Activated CD8-positive, alpha-beta memory T cell treated with anti-CD3 and anti-CD28 coated beads, Interleukin-2, amount 10 ng/mL, durations not matched to agents 7 days and 5 days (primary cell): Measurements from ENCODE around the gene PRR35. TPM values are rescaled to one million over a fixed set of nuclear protein-coding genes. Genes with fewer than 3 reads are reported as not detected.

Source experiments
- ATAC-seq: fragments of 150-1000 bp; cut with Tn5 transposase; one replicate; pipeline ENCODE4 v1.10.0; 2021; ENCODE audit warnings: moderate library complexity
- CTCF ChIA-PET: fragments of 350-600 bp; sonication (Branson Sonifier 250); formaldehyde crosslinking; loops from one replicate; lab custom pipeline; 2021; ENCODE audit warnings: antibody characterized with exemption; lab: Charles Lee
- DNase-seq: peaks from one replicate; pipeline ENCODE4 v3.0.0-alpha.2; 2020
- H3K27ac Mint-ChIP-seq: one replicate; pipeline ENCODE4 v1.8.0; 2021; ENCODE audit warnings: mild to moderate bottlenecking, mixed read lengths
- H3K27me3 Mint-ChIP-seq: one replicate; pipeline ENCODE4 v1.8.0; 2021; ENCODE audit warnings: mixed read lengths
- H3K36me3 Mint-ChIP-seq: one replicate; pipeline ENCODE4 v1.8.0; 2021; ENCODE audit warnings: mild to moderate bottlenecking, mixed read lengths
- H3K4me1 Mint-ChIP-seq: one replicate; pipeline ENCODE4 v1.8.0; 2021; ENCODE audit warnings: mixed read lengths
- H3K4me3 Mint-ChIP-seq: one replicate; pipeline ENCODE4 v1.8.0; 2021; ENCODE audit warnings: mild to moderate bottlenecking, moderate library complexity, mixed read lengths
- H3K9me3 Mint-ChIP-seq: one replicate; pipeline ENCODE4 v1.8.0; 2022; ENCODE audit warnings: low read depth, mixed read lengths
- total RNA-seq, 2 experiments: library from RNA; stranded (reverse); gene quantifications; one replicate each; pipeline ENCODE4 v1.2.3, GENCODE V29; 2021

The PRR35 gene
- total RNA-seq: not detected

- ATAC-seq (no peak), DNase-seq (no peak)
- H3K9me3 Mint-ChIP-seq: no peaks in the 10 kb centered on the region
- no peaks in the 10 kb centered on the region for H3K36me3 Mint-ChIP-seq
- CTCF ChIA-PET: no interaction called here
- peaks cover 17% of the 10 kb centered on the region for H3K27me3 Mint-ChIP-seq
- H3K4me3 Mint-ChIP-seq: no peak within 1 kb of the TSS
- no peak within 1 kb of the TSS for H3K27ac Mint-ChIP-seq
- H3K4me1 Mint-ChIP-seq: no peaks in the 10 kb centered on the region
Observed at GRCh38 chr16:560204-560700, at the start of gene PRR35. Gene PRR35 (plus strand): TSS chr16:560394. CDS start chr16:563295, 2,901 bp downstream.

GRCh38 chr16:512802-513201 lies 47.4 kb upstream of the PRR35 start:
- CTCF ChIA-PET: no interaction called here
- H3K4me1 Mint-ChIP-seq: peaks cover 5% of the 10 kb centered on the region
- H3K36me3 Mint-ChIP-seq: no peaks in the 10 kb centered on the region
- H3K4me3 Mint-ChIP-seq: no peak overlapping the region
- no peak for ATAC-seq
- DNase-seq: no peak
- no peaks in the 10 kb centered on the region for H3K27me3 Mint-ChIP-seq
- no peaks in the 10 kb centered on the region for H3K9me3 Mint-ChIP-seq
- no peak overlapping the region for H3K27ac Mint-ChIP-seq

DNA sequence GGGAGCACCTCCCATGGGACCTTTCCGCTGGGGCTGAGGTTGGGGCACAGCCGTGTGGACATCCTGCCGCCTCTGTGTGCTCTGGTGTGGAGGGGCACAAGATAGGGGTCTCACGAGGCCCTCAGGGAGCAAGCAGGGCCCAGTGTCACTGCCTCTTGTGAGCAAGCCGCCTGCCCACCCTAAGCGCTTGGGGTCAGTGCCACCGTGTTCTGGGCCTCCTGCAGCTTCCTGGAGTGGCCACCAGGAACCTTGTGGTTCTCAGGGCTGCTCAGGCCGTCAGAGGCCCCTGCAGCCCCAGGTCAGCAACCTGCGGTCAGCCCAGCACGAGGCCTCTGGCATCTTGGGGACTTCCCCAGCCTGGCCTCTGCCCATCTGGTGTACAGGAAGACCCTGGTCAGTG lies 46.2 kb upstream of the PRR35 start:
- Mint-ChIP-seq H3K27me3 (no peaks in the 10 kb centered on the region), H3K4me3 (no peak overlapping the region), H3K4me1 (peaks cover 5% of the 10 kb centered on the region), H3K36me3 (no peaks in the 10 kb centered on the region), H3K9me3 (no peaks in the 10 kb centered on the region), H3K27ac (no peak overlapping the region)
- DNase-seq (no peak), ATAC-seq (no peak)
- CTCF ChIA-PET: no interaction called here

GRCh38 chr16:515175-515938 lies 44.8 kb upstream of the PRR35 start:
- H3K9me3 Mint-ChIP-seq: no peaks in the 10 kb centered on the region
- H3K27me3 Mint-ChIP-seq: no peaks in the 10 kb centered on the region
- no peak for ATAC-seq
- no peak overlapping the region for H3K27ac Mint-ChIP-seq
- DNase-seq: no peak
- no peak overlapping the region for H3K4me3 Mint-ChIP-seq
- H3K4me1 Mint-ChIP-seq: no peaks in the 10 kb centered on the region
- no peaks in the 10 kb centered on the region for H3K36me3 Mint-ChIP-seq
- CTCF ChIA-PET: interaction anchor here (1.3 kb wide), 1 partner anchor 12 kb away, joined by 4 read pairs; the partner anchor contains the start of gene CAPN15

DNA sequence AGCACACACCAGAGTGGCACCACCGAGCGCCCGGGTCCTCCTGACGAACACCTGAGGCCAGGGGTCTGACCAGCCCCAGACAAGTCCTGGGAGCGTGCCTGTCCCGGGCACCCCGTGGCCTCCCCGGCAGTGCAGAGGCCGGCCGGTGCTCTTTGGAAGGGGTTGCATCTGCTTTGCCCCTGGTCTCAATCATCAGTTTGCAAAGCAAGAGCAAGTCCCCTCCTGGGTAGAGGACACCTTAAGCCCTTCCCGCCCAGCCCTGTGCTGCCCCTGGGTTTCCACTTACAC lies 44.3 kb upstream of the PRR35 start:
- no peaks in the 10 kb centered on the region for H3K9me3 Mint-ChIP-seq
- DNase-seq (no peak), ATAC-seq (no peak)
- H3K4me1 Mint-ChIP-seq: no peaks in the 10 kb centered on the region
- H3K27me3 Mint-ChIP-seq: no peaks in the 10 kb centered on the region
- no peak overlapping the region for H3K4me3 Mint-ChIP-seq
- no peak overlapping the region for H3K27ac Mint-ChIP-seq
- H3K36me3 Mint-ChIP-seq: no peaks in the 10 kb centered on the region
- CTCF ChIA-PET: no interaction called here

DNA sequence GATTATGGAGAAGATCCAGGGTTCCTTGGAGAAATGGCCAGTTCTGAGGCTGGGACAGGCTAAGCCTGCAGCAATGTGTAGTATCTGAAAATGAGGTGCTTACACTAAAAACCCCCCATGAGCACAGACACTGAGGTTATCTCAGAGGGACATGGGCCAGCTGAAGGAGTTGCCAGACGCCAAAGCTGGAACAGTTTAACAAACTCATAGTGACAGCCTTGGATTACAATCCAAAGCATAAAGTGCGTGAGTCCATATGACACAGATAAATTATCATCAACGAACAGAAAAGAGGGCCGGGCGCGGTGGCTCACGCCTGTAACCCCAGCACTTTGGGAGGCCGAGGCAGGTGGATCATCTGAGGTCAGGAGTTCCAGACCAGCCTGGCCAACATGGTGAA lies 43.9 kb upstream of the PRR35 start:
- Mint-ChIP-seq H3K36me3 (no peaks in the 10 kb centered on the region), H3K4me3 (no peak overlapping the region), H3K27me3 (no peaks in the 10 kb centered on the region), H3K27ac (no peak overlapping the region), H3K9me3 (no peaks in the 10 kb centered on the region), H3K4me1 (no peaks in the 10 kb centered on the region)
- CTCF ChIA-PET: no interaction called here
- no peak for ATAC-seq
- DNase-seq: no peak

GRCh38 chr16:518858-519257 lies 41.3 kb upstream of the PRR35 start:
- Mint-ChIP-seq H3K4me3 (no peak overlapping the region), H3K36me3 (no peaks in the 10 kb centered on the region), H3K9me3 (no peaks in the 10 kb centered on the region), H3K4me1 (peaks cover 6% of the 10 kb centered on the region), H3K27ac (no peak overlapping the region), H3K27me3 (no peaks in the 10 kb centered on the region)
- ATAC-seq (no peak), DNase-seq (no peak)
- CTCF ChIA-PET: no interaction called here

DNA sequence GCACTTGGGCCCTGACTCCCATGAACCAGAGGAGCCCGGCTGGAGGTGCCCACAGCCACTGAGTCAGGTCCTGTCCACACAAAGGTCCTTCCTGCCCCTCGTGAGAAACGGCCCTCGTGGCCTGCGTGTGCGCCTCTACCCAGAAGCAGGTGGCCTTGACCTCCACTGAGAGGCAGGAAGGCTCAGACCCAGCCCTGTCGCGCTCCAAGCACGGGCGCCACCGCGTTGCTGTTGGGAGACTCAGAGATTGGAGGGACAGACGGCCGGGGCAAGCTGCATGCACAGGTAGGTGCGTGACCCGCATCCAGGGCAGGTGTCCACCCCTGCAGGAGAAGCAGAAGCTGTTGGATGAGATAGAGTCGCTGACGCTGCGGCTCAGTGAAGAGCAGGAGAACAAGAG lies 40.8 kb upstream of the PRR35 start:
- DNase-seq (no peak), ATAC-seq (no peak)
- no peaks in the 10 kb centered on the region for H3K36me3 Mint-ChIP-seq
- no peak overlapping the region for H3K27ac Mint-ChIP-seq
- CTCF ChIA-PET: no interaction called here
- H3K9me3 Mint-ChIP-seq: no peaks in the 10 kb centered on the region
- peaks cover 10% of the 10 kb centered on the region for H3K4me1 Mint-ChIP-seq
- no peak overlapping the region for H3K4me3 Mint-ChIP-seq
- H3K27me3 Mint-ChIP-seq: no peaks in the 10 kb centered on the region

GRCh38 chr16:519841-520687 lies 40.1 kb upstream of the PRR35 start:
- Mint-ChIP-seq H3K27ac (peak overlapping the region; percentile 15), H3K27me3 (no peaks in the 10 kb centered on the region), H3K9me3 (no peaks in the 10 kb centered on the region), H3K4me3 (no peak overlapping the region), H3K4me1 (peaks cover 15% of the 10 kb centered on the region), H3K36me3 (no peaks in the 10 kb centered on the region)
- ATAC-seq (no peak), DNase-seq (no peak)
- CTCF ChIA-PET: no interaction called here

- ATAC-seq (no peak), DNase-seq (no peak)
- H3K4me1 Mint-ChIP-seq: peaks cover 23% of the 10 kb centered on the region
- no peaks in the 10 kb centered on the region for H3K9me3 Mint-ChIP-seq
- peak overlapping the region; percentile 15 for H3K27ac Mint-ChIP-seq
- peaks cover 2% of the 10 kb centered on the region for H3K36me3 Mint-ChIP-seq
- H3K27me3 Mint-ChIP-seq: no peaks in the 10 kb centered on the region
- CTCF ChIA-PET: no interaction called here
- H3K4me3 Mint-ChIP-seq: no peak overlapping the region
Observed at GRCh38 chr16:520847-521246, 39.3 kb upstream of the PRR35 start.

DNA sequence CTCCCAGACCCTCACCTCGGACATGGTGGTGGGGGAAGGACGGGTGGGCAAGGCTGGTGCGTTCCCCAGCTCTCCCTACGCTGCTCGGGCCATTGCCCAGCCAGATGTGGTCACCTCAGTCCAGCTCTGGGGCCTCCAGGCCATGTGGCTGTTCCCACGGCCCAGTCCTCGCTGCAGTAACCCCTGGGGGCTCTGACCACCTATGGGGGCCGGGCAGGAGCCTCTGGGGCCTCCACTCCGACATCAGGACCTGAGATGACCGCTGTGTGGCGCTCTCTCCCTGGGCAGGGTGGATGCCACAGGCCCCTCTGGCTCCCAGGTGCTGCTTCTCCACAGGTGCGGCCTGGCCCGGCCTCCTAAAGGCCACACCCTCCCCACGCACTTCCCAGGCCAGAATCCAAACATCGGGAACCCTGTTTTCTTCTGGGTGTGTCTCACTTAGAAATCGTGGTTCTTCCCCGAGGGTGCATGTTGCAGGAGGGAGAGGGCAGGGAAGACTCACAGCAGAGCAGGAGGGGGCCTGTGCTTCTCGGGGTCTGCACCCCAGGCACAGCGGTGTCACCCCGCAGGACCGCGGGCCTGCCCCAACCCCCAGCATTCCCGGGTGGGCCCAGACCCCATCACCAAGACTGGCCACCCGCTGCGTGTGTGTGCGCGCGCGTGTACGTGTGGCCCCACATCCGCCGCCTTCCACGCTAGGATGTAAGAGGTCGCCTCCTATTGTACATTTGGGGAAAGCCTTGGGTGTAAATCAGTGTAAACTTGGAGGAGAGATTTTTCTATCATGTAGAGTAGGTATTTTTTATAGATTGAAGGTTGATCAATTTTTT lies 38.6 kb upstream of the PRR35 start:
- Mint-ChIP-seq H3K27me3 (no peaks in the 10 kb centered on the region), H3K4me1 (peaks cover 31% of the 10 kb centered on the region), H3K9me3 (no peaks in the 10 kb centered on the region), H3K4me3 (no peak overlapping the region), H3K36me3 (peaks cover 2% of the 10 kb centered on the region), H3K27ac (no peak overlapping the region)
- CTCF ChIA-PET: no interaction called here
- DNase-seq: no peak
- ATAC-seq: no peak

GRCh38 chr16:522320-523096 lies 37.7 kb upstream of the PRR35 start:
- Mint-ChIP-seq H3K9me3 (no peaks in the 10 kb centered on the region), H3K27me3 (no peaks in the 10 kb centered on the region), H3K4me3 (no peak overlapping the region), H3K36me3 (peaks cover 2% of the 10 kb centered on the region), H3K4me1 (peaks cover 32% of the 10 kb centered on the region), H3K27ac (peak overlapping the region; percentile 60)
- CTCF ChIA-PET: no interaction called here
- DNase-seq (no peak), ATAC-seq (no peak)
